Astrocyte (in vitro differentiated cells and primary cell): ENCODE measurements around the gene PDCD1. TPM values are rescaled to one million over a fixed set of nuclear protein-coding genes. Genes with fewer than 3 reads are reported as not detected.

Experiments used
- DNase-seq: peaks from one replicate; pipeline ENCODE4 v3.0.0-alpha.2; 2010; ENCODE audit warnings: low read depth
- FAIRE-seq: peaks from 2 replicates; lab custom pipeline; 2011; peaks lifted over from hg19 to GRCh38; lab: Jason Lieb, UNC
- H2AFZ ChIP-seq: 2 replicates; pipeline ENCODE4 v1.6.0; 2012; ENCODE audit warnings: low read depth, low read length, inconsistent platforms
- H3K27ac ChIP-seq: 2 replicates; pipeline ENCODE4 v1.5.1; 2011; ENCODE audit warnings: low read depth, low read length, inconsistent platforms
- H3K27me3 ChIP-seq: 2 replicates; pipeline ENCODE4 v1.6.0; 2011; ENCODE audit warnings: low read length, inconsistent platforms; ENCODE audit not compliant: insufficient read depth
- H3K36me3 ChIP-seq: 2 replicates; pipeline ENCODE4 v1.5.1; 2011; ENCODE audit warnings: low read length, inconsistent platforms; ENCODE audit not compliant: insufficient read depth
- H3K4me1 ChIP-seq: 2 replicates; pipeline ENCODE4 v1.5.1; 2011; ENCODE audit warnings: low read length, inconsistent platforms; ENCODE audit not compliant: insufficient read depth
- H3K4me2 ChIP-seq: 2 replicates; pipeline ENCODE4 v1.6.0; 2012; ENCODE audit warnings: low read length, inconsistent platforms
- H3K4me3 ChIP-seq: 2 replicates; pipeline ENCODE4 v1.5.1; 2011; ENCODE audit warnings: low read depth, mild to moderate bottlenecking, low read length, inconsistent platforms; ENCODE audit not compliant: insufficient read depth
- H3K79me2 ChIP-seq: 2 replicates; pipeline ENCODE4 v1.6.0; 2012; ENCODE audit warnings: mild to moderate bottlenecking, low read length, inconsistent platforms; ENCODE audit not compliant: insufficient read depth
- H3K9ac ChIP-seq: 2 replicates; pipeline ENCODE4 v1.6.0; 2012; ENCODE audit warnings: mild to moderate bottlenecking, low read length, inconsistent platforms
- H3K9me3 ChIP-seq: 2 replicates; pipeline ENCODE4 v1.5.1; 2012; ENCODE audit warnings: low read depth, mild to moderate bottlenecking, low read length, inconsistent platforms; ENCODE audit not compliant: insufficient read depth
- H4K20me1 ChIP-seq: 2 replicates; pipeline ENCODE4 v1.6.0; 2012; ENCODE audit warnings: low read length, inconsistent platforms; ENCODE audit not compliant: insufficient read depth
- H3K27ac Mint-ChIP-seq: one replicate; pipeline ENCODE4 v1.8.0; 2021; ENCODE audit warnings: mild to moderate bottlenecking, mixed read lengths; ENCODE audit not compliant: unreplicated experiment
- H3K27me3 Mint-ChIP-seq: one replicate; pipeline ENCODE4 v1.8.0; 2021; ENCODE audit warnings: low read depth, mixed read lengths; ENCODE audit not compliant: unreplicated experiment
- H3K36me3 Mint-ChIP-seq: one replicate; pipeline ENCODE4 v1.8.0; 2021; ENCODE audit warnings: low read depth, mixed read lengths; ENCODE audit not compliant: unreplicated experiment
- H3K4me1 Mint-ChIP-seq: one replicate; pipeline ENCODE4 v1.8.0; 2021; ENCODE audit warnings: low read depth, mixed read lengths; ENCODE audit not compliant: unreplicated experiment
- H3K4me3 Mint-ChIP-seq: one replicate; pipeline ENCODE4 v1.8.0; 2021; ENCODE audit warnings: mild to moderate bottlenecking, moderate library complexity, mixed read lengths; ENCODE audit not compliant: unreplicated experiment
- H3K9me3 Mint-ChIP-seq: one replicate; pipeline ENCODE4 v1.8.0; 2021; ENCODE audit warnings: mild to moderate bottlenecking, mixed read lengths; ENCODE audit not compliant: unreplicated experiment
- EZH2 ChIP-seq: IDR thresholded peaks from 2 replicates; pipeline ENCODE4 v1.6.1; 2012; ENCODE audit warnings: mild to moderate bottlenecking, low read length, inconsistent platforms; ENCODE audit not compliant: insufficient read depth
- total RNA-seq: library from RNA; stranded (reverse); gene quantifications from 2 replicates; pipeline ENCODE4 v1.2.1, GENCODE V29; 2021
- TF ChIP-seq, protein P1 (sequence below): IDR thresholded peaks from 2 replicates; pipeline ENCODE4 v1.5.1; 2011; ENCODE audit warnings: low read depth, mild to moderate bottlenecking, inconsistent platforms, low read length, moderate library complexity; ENCODE audit not compliant: insufficient read depth

The PDCD1 gene
- total RNA-seq, 1 donor from 2014 or later = not detected

DNA sequence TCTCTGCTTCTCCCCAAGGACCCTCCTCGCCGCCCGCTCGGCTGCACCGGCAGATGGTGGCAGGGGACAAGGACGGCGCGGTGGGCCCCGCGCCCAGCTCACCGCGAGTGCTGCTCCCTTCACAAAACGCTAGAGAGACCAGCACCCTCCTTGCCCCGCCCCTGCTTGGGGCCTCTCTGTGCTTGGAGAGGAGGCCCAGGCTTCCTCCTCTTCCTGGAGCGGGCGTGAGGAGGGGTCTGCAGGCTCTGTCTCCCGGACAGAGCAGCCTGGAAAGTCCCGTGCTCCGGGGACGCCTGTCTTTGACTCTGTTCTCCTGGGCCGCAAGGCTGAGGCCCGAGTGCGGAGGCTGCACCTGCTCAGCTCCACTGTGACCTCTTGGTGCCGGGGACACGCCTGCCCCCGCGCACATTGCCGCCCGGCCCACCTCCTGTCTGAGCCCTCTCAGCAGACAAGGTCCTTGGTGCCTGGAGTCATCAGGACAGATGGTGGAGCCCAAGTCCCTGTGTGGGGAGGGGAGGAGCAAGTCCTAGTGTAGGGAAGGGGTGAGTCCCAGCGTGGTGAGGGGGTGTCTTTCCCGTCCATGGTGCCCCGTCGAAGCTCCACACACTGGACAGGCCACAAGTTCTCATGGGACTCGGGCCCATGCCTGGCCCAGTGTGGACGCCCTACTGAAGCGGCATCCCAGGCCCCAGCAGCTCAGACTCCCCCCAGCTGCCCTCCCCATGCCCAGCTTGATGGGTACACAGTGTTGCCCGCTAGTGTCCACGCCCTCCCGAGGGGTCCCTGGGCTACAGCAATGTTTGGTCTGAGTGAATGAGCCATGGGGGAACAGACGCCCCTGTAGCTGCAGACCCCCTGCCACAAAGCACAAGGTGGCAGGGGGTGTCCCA, 44.7 kb upstream of the PDCD1 start:
- Histone ChIP-seq H3K27me3 (peaks cover 7% of the 10 kb centered on the region), H3K9ac (no peak overlapping the region), H2AFZ (no peak overlapping the region), H4K20me1 (no peaks in the 10 kb centered on the region), H3K79me2 (no peaks in the 10 kb centered on the region), H3K4me1 (peaks cover 3% of the 10 kb centered on the region), H3K9me3 (no peaks in the 10 kb centered on the region), H3K27ac (no peak overlapping the region), H3K4me2 (no peak overlapping the region), H3K36me3 (no peaks in the 10 kb centered on the region), H3K4me3 (no peak overlapping the region)
- Mint-ChIP-seq H3K27me3 (peaks cover 27% of the 10 kb centered on the region), H3K4me3 (no peak overlapping the region), H3K4me1 (peaks cover 8% of the 10 kb centered on the region), H3K27ac (no peak overlapping the region), H3K36me3 (peaks cover 1% of the 10 kb centered on the region), H3K9me3 (no peaks in the 10 kb centered on the region)
- no peak for FAIRE-seq
- TF ChIP-seq EZH2 = no peak
- TF ChIP-seq, protein P1, sequence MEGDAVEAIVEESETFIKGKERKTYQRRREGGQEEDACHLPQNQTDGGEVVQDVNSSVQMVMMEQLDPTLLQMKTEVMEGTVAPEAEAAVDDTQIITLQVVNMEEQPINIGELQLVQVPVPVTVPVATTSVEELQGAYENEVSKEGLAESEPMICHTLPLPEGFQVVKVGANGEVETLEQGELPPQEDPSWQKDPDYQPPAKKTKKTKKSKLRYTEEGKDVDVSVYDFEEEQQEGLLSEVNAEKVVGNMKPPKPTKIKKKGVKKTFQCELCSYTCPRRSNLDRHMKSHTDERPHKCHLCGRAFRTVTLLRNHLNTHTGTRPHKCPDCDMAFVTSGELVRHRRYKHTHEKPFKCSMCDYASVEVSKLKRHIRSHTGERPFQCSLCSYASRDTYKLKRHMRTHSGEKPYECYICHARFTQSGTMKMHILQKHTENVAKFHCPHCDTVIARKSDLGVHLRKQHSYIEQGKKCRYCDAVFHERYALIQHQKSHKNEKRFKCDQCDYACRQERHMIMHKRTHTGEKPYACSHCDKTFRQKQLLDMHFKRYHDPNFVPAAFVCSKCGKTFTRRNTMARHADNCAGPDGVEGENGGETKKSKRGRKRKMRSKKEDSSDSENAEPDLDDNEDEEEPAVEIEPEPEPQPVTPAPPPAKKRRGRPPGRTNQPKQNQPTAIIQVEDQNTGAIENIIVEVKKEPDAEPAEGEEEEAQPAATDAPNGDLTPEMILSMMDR = no peak
- no peak for DNase-seq

DNA sequence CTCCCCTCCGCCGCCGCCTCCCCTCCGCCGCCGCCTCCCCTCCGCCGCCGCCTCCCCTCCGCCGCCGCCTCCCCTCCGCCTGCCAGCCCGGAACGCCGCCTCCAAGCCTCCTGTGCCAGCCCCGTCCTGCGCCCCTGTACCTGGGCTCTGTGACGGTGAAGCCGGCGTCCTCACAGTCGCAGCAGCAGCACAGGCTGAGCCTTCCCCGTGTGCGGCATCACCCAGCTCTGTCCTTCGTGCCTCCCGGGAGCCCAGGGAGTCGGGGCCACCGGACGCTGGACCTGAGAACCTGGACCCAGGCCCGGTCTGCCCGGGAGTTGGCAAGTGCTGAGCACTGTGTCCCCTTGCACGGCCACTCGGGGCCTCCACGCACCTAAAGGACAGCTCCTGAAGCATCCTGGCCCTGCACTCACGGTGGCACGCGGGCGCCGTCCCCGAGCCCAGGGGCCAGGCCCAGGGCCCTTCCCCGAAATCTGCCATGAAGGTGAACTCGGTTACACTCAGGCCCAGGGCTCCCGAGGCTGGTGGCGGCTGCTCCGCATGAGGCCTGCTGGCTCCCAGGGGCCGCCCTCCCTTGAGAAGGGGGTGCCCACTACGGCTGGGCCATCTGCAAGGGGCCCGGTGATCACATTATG, 43.8 kb upstream of the PDCD1 start:
- no peak overlapping the region for H2AFZ ChIP-seq
- H3K4me3 Mint-ChIP-seq = no peak overlapping the region
- H3K9me3 Mint-ChIP-seq = no peaks in the 10 kb centered on the region
- H3K9ac ChIP-seq = no peak overlapping the region
- DNase-seq (no peak), FAIRE-seq (no peak)
- no peaks in the 10 kb centered on the region for H4K20me1 ChIP-seq
- peaks cover 7% of the 10 kb centered on the region for H3K27me3 ChIP-seq
- peaks cover 25% of the 10 kb centered on the region for H3K27me3 Mint-ChIP-seq
- H3K4me1 Mint-ChIP-seq = peaks cover 8% of the 10 kb centered on the region
- no peak overlapping the region for H3K27ac ChIP-seq
- no peaks in the 10 kb centered on the region for H3K79me2 ChIP-seq
- H3K4me3 ChIP-seq = no peak overlapping the region
- H3K27ac Mint-ChIP-seq = no peak overlapping the region
- no peaks in the 10 kb centered on the region for H3K36me3 ChIP-seq
- H3K9me3 ChIP-seq = no peaks in the 10 kb centered on the region
- TF ChIP-seq, protein P1 = no peak
- peak; percentile 63 for TF ChIP-seq EZH2
- no peak overlapping the region for H3K4me2 ChIP-seq
- peaks cover 3% of the 10 kb centered on the region for H3K4me1 ChIP-seq
- H3K36me3 Mint-ChIP-seq = peaks cover 3% of the 10 kb centered on the region
